Activated CD4-positive, alpha-beta memory T cell treated with anti-CD3 and anti-CD28 coated beads for 36 hours (primary cell): Measurements from ENCODE around the gene AGAP5. TPM values are rescaled to one million over a fixed set of nuclear protein-coding genes. Genes with fewer than 3 reads are reported as not detected.
A peak's percentile ranks its signal among the peaks of the same experiment; 100 is the strongest.
"Not testable (repeated sequence)": the region's sequence is repeated elsewhere in the genome, so short reads cannot be mapped to it uniquely, and the experiment has no call there.

Source experiments
- CTCF ChIA-PET: fragments of 350-600 bp; sonication (Branson Sonifier 250); formaldehyde crosslinking; loops from one replicate; lab custom pipeline; 2021; ENCODE audit warnings: antibody characterized with exemption, inconsistent platforms; lab: Charles Lee
- POLR2A ChIA-PET: fragments of 350-600 bp; sonication (Branson Sonifier 250); formaldehyde crosslinking; loops from one replicate; lab custom pipeline; 2021; ENCODE audit warnings: antibody characterized with exemption; lab: Charles Lee
- DNase-seq: peaks from one replicate; pipeline ENCODE4 v3.0.0-alpha.2; 2020
- H3K27ac Mint-ChIP-seq: one replicate; pipeline ENCODE4 v1.8.0; 2021; ENCODE audit warnings: mixed read lengths
- H3K27me3 Mint-ChIP-seq: one replicate; pipeline ENCODE4 v1.8.0; 2021; ENCODE audit warnings: mixed read lengths
- H3K36me3 Mint-ChIP-seq: one replicate; pipeline ENCODE4 v1.8.0; 2021; ENCODE audit warnings: mixed read lengths
- H3K4me1 Mint-ChIP-seq: one replicate; pipeline ENCODE4 v1.8.0; 2021; ENCODE audit warnings: low read depth, mixed read lengths
- H3K4me3 Mint-ChIP-seq: one replicate; pipeline ENCODE4 v1.8.0; 2021; ENCODE audit warnings: mild to moderate bottlenecking, mixed read lengths
- H3K9me3 Mint-ChIP-seq: one replicate; pipeline ENCODE4 v1.8.0; 2021; ENCODE audit warnings: mixed read lengths
- intact Hi-C: fragments of 100-400 bp; cut with micrococcal nuclease; formaldehyde crosslinking; loops from one replicate; pipeline ENCODE4 v1.15.1; 2023
- total RNA-seq, 2 experiments: library from RNA; stranded (reverse); gene quantifications; one replicate each; pipeline ENCODE4 v1.2.3, GENCODE V29; 2021

Gene AGAP5
- total RNA-seq, result 1 to 10 TPM; 7.1 to 7.7 TPM

DNA sequence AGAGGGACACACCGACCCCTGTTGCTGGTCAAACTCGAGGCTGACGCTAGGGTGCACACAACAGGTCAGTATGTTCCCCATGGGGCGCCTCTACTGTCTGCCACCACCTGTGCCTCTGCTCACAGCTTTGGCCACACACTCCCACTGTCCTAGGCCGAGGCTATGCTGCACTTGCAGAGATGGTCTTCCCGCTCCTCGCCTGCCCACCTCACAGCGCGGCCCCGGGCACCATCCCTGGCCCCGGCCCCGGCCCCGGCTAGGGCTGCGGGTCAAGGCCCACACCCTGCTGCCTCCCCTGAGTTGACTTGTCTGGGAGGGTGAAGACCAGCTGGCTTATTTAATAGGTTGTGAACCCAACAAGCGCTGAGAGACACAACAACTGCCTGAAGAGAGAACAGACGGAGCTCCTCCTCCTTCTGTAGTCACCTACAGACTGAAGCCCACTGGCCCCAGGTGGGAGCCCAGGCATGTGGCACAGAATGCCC lies at the start of gene AGAP5:
Gene AGAP5 (minus strand): TSS at position 435 of the 485 bp plus-strand sequence. CDS start 354 bp downstream, at position 81.
- H3K36me3 Mint-ChIP-seq, CTCF ChIA-PET, H3K9me3 Mint-ChIP-seq, POLR2A ChIA-PET, H3K4me3 Mint-ChIP-seq, H3K27ac Mint-ChIP-seq, intact Hi-C loops, H3K4me1 Mint-ChIP-seq, H3K27me3 Mint-ChIP-seq, DNase-seq: not testable (repeated sequence)

DNA sequence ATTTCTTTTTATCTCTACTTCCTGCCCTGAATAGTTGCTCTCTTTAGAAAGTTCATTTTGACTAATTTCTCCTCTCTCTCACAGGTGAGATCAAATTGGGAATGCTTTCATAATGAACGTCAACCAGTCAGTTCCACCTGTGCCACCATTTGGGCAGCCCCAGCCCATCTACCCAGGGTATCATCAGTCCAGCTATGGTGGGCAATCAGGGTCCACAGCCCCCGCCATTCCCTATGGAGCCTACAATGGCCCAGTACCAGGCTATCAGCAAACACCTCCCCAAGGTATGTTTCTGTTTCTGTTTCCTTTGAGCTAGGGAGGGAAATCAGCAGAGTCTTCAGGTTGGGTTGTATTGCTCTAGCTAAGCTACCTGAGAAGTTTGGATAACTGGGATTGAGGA lies 48.8 kb upstream of the AGAP5 start:
- Mint-ChIP-seq H3K4me3 (peak overlapping the region; percentile 4), H3K27ac (peak overlapping the region; percentile 70), H3K9me3 (no peaks in the 10 kb centered on the region), H3K36me3 (peaks cover 38% of the 10 kb centered on the region), H3K27me3 (no peaks in the 10 kb centered on the region), H3K4me1 (peaks cover 49% of the 10 kb centered on the region)
- CTCF ChIA-PET, result interaction anchor here (0.6 kb wide), 1 partner anchor 587 kb away, joined by 3 read pairs; no protein-coding TSS in a partner anchor
- POLR2A ChIA-PET, result interaction anchor here (0.9 to 6.6 kb wide), 2 partner anchors 17 to 26 kb away, joined by 4 to 44 read pairs; a partner anchor contains a TSS
- intact Hi-C loops, result no loop called here
- DNase-seq, result no peak

DNA sequence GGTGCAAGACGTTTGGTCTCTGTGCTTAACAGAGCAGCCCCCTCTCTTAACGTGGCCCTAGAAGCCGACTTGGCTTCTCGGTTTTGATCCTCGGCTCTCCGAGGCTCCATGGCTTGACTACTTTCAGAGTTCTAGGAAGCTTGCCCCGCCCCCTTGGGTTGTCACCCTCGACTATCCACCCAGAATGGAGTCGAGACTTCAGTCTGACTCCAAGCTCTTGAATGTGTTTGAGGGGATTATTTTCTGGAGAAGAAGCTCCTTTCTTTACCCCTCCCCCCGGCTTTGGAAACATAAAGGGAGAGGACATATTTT lies 46.7 kb upstream of the AGAP5 start:
- ChIA-PET CTCF (interaction anchor here (0.5 to 1.3 kb wide), 4 partner anchors 28 to 135 kb away, joined by 3 to 4 read pairs (median 4); a partner anchor contains a TSS), POLR2A (interaction anchor here (1.1 to 6.6 kb wide), 8 partner anchors 10 to 66 kb away, joined by 3 to 44 read pairs (median 7); partner anchors contain the start of genes CHCHD1 and ZSWIM8)
- Mint-ChIP-seq H3K9me3 (no peaks in the 10 kb centered on the region), H3K27me3 (no peaks in the 10 kb centered on the region), H3K27ac (peak overlapping the region; percentile 100), H3K36me3 (peaks cover 25% of the 10 kb centered on the region), H3K4me1 (peaks cover 44% of the 10 kb centered on the region), H3K4me3 (peak overlapping the region; percentile 99)
- peak; percentile 76 for DNase-seq
- intact Hi-C loops, result loop anchor here (1.0 kb wide), 5 partner anchors 14 to 248 kb away; partner anchors contain the start of genes PPP3CB and ZSWIM8

DNA sequence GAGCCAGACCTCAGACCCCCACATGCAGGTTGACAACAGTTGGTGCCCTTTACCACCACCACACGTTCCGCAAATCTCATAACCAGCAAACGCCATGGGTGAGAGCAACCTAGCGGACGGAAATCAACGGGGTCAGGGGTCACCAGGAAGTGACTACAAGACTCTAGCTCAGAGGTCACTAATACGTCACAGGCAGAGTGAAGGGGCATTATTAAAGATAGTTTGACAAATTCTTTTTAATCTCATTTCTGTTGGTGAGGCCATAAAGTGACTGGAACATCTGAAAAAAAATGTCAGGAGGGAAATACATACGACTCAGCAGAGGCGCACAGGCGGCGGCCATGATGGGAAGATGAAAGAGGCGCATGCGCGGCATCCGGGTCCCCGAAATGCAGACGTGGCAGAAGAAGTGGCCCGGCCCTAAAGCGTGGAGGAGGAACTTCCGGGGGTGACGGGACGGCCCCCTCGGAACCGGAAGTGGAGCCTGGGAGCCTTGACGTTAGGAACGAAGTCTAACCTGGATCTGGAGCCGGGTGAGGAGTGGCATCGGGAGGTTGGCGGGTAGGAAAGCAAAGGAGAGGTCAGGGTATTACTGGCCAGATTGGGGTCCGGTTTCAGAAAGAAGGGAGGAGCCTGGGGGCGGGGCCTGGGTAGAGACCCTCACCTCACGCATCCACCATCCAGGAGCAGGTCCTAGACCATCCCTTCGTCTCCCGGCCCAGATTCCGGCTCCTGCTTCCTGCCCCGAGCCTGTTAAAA lies 46.2 kb upstream of the AGAP5 start, which contains the start of gene SEC24C:
Gene SEC24C (plus strand): TSS at position 468 of the 759 bp plus-strand sequence. CDS start 2,461 bp downstream, outside the sequence.
- Mint-ChIP-seq H3K4me1 (peaks cover 42% of the 10 kb centered on the region), H3K27me3 (no peaks in the 10 kb centered on the region), H3K9me3 (no peaks in the 10 kb centered on the region), H3K4me3 (peak within 1 kb of the TSS; percentile 99), H3K36me3 (peaks cover 23% of the 10 kb centered on the region), H3K27ac (peak within 1 kb of the TSS; percentile 100)
- POLR2A ChIA-PET, result interaction anchor here (0.9 to 6.6 kb wide), 13 partner anchors 8 to 497 kb away, joined by 3 to 44 read pairs (median 4); partner anchors contain the start of genes CHCHD1, DNAJC9 and ZSWIM8
- intact Hi-C loops, result loop anchor here (1.0 kb wide), 5 partner anchors 14 to 248 kb away; partner anchors contain the start of genes PPP3CB and ZSWIM8
- CTCF ChIA-PET, result interaction anchor here (0.6 to 1.9 kb wide), 9 partner anchors 10 to 136 kb away, joined by 3 to 7 read pairs (median 3); no protein-coding TSS in a partner anchor
- DNase-seq, result peak; percentile 98

DNA sequence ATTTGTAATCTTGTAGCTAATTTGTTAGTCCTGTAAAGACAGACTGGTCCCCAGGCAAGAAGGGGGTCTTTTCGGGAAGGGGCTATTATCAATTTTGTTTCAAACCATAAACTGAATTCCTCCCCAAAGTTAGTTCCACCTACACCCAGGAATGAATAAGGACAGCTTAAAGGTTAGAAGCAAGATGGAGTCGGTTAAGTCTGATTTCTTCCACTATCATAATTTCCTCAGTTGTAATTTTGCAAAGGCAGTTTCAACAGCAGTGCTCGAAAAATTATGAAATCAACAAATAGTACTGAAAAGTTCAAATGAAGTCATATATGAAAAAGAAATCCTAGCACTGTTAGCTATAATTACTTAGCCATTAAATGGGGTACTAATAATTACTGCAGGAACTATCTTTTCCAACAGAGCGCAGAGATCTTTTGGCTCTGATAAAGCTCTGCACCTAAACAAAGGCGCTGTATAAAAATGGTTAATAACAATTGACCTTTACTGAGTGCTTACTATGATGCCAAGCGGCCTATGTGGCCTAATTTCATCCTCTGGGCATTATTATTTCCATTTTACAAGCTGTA lies 45.5 kb upstream of the AGAP5 start:
- CTCF ChIA-PET, result interaction anchor here (1.0 to 1.9 kb wide), 8 partner anchors 10 to 38 kb away, joined by 3 to 7 read pairs (median 4); partner anchors contain the start of gene CHCHD1
- H3K9me3 Mint-ChIP-seq, result no peaks in the 10 kb centered on the region
- peak overlapping the region; percentile 100 for H3K27ac Mint-ChIP-seq
- intact Hi-C loops, result no loop called here
- DNase-seq, result no peak
- H3K36me3 Mint-ChIP-seq, result peaks cover 21% of the 10 kb centered on the region
- POLR2A ChIA-PET, result interaction anchor here (0.9 to 6.6 kb wide), 11 partner anchors 9 to 497 kb away, joined by 3 to 44 read pairs (median 5); partner anchors contain the start of genes CHCHD1, DNAJC9 and ZSWIM8
- no peaks in the 10 kb centered on the region for H3K27me3 Mint-ChIP-seq
- H3K4me1 Mint-ChIP-seq, result peaks cover 39% of the 10 kb centered on the region
- H3K4me3 Mint-ChIP-seq, result peak overlapping the region; percentile 99

DNA sequence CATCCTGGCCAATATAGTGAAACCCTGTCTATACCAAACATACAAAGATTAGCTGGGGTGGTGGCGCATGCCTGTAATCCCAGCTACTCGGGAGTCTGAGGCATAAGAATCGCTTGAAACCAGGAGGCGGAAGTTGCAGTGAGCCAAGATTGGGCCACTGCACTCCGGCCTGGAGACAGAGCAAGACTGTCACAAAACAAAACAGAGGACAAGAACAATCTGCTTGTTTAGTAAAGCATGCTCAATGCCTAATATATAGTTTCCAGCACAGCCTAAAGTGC lies 44.5 kb upstream of the AGAP5 start:
- intact Hi-C loops, result no loop called here
- ChIA-PET POLR2A (interaction anchor here (3.8 to 6.6 kb wide), 2 partner anchors 12 to 30 kb away, joined by 26 to 44 read pairs; a partner anchor contains a TSS), CTCF (interaction anchor here (1.5 to 1.9 kb wide), 2 partner anchors 27 to 39 kb away, joined by 4 to 5 read pairs; partner anchors contain the start of gene CHCHD1)
- peaks cover 39% of the 10 kb centered on the region for H3K4me1 Mint-ChIP-seq
- H3K9me3 Mint-ChIP-seq, result no peaks in the 10 kb centered on the region
- H3K27me3 Mint-ChIP-seq, result no peaks in the 10 kb centered on the region
- H3K36me3 Mint-ChIP-seq, result peaks cover 21% of the 10 kb centered on the region
- no peak for DNase-seq
- peak overlapping the region; percentile 99 for H3K4me3 Mint-ChIP-seq
- H3K27ac Mint-ChIP-seq, result no peak overlapping the region

DNA sequence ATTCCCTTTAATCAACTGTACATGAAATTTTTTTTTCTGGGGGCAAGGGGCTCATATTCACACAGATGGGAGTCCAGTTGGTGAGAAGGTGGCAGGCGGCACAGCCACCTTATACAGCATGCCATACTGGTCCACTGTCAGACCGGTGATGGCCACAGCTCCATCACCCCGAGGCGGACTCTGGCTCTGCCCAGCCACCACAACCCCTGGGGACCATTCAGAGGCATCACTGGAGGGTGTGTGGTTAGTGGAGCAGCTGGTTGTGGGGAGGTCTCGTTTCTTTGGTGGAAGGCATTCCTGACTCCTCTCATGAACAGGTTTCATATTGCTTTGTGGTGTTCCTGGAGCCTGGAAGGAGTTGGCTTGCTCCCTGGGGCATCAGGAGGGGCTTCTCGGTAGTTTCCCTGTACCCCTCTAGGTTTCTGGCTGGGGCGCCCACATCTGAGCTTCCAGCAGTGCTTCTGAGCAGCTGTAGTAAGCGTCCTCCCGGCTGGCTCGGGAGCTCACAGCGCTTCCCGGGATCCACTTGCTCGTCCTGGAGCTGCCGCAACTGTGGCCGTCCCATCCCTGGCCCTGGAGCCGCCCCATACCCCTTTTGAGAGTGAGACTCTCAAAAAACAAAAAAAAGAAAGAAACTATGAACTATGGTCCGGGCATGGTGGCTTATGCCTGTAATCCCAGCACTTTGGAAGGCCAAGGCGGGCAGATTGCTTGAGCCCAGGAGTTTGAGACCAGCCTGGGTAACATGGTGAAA lies 42.8 kb upstream of the AGAP5 start:
- POLR2A ChIA-PET, intact Hi-C loops, H3K27me3 Mint-ChIP-seq, H3K9me3 Mint-ChIP-seq, DNase-seq, H3K4me3 Mint-ChIP-seq, CTCF ChIA-PET: not testable (repeated sequence)
- Mint-ChIP-seq H3K36me3 (peaks cover 15% of the 10 kb centered on the region), H3K27ac (peak overlapping the region; percentile 13), H3K4me1 (peaks cover 29% of the 10 kb centered on the region)

DNA sequence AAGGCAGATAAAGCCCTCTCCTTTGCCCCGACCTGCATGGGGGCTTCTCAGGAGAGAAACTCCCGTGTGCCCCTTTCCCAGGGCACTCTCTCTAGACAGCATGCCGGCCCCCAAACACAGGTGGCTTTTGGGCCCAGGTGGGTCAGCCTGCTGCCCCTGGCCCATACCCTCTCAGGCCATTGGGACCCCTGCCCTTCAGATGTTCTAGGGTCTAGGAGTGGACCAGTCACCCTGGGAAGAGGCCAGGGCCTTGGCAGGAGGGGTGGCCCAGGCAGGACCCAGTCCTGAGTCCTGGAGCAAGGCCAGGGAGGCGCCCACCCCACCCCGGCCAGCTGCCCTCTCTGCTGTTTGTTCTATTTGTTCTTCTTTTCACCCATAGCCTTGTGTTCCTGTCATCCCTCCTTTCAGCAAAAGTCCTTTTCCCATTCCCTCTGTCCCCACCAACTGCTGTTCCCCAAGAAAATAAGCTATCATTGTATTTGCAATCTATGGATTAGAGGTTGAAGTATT lies 36.9 kb upstream of the AGAP5 start:
- ChIA-PET CTCF (no interaction called here), POLR2A (interaction anchor here (1.5 kb wide), 1 partner anchor 9 kb away, joined by 8 read pairs; no protein-coding TSS in a partner anchor)
- no peaks in the 10 kb centered on the region for H3K9me3 Mint-ChIP-seq
- H3K27me3 Mint-ChIP-seq, result no peaks in the 10 kb centered on the region
- H3K36me3 Mint-ChIP-seq, result peaks cover 5% of the 10 kb centered on the region
- no peak overlapping the region for H3K27ac Mint-ChIP-seq
- intact Hi-C loops, result no loop called here
- DNase-seq, result no peak
- H3K4me3 Mint-ChIP-seq, result no peak overlapping the region
- peaks cover 7% of the 10 kb centered on the region for H3K4me1 Mint-ChIP-seq

DNA sequence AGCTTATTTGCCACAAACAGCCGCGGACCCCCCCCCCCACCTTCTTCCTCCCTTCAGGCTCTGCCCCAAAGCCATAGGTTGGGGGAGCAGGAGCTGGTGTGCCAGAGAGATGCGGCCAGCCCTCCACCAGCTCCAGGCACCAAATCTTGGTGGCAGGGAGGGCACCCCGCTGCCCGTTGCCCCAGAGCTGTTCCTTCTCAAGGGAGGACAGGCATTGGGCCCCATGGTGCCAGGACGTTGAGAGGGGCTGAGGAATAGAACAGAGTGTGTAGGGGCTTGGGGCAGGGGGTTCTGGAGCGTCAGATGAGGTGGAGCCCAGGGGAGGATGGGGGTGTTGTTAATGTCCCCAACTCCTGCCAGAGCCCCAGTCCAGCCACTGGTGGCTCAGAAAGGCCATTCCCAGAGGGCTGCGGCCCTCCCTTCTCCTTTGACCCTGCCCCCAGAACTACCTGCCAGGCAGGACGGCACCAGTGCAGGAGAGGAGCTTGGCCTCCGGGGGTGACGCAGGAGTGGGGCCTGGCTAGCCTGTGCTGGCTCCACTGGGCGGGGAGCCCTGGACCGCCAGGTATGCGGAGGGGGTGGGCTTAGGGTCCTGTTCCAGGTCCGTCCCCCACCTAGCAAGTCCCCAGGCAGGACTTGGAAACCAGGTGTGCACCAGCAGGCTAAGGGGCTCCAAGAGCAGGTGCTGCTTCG lies 36.3 kb upstream of the AGAP5 start:
- ChIA-PET CTCF (interaction anchor here (0.9 to 1.3 kb wide), 2 partner anchors 10 to 34 kb away, joined by 3 to 6 read pairs; partner anchors contain the start of gene SEC24C), POLR2A (interaction anchor here (1.5 kb wide), 1 partner anchor 9 kb away, joined by 8 read pairs; no protein-coding TSS in a partner anchor)
- Mint-ChIP-seq H3K9me3 (no peaks in the 10 kb centered on the region), H3K4me1 (peaks cover 11% of the 10 kb centered on the region), H3K36me3 (peaks cover 5% of the 10 kb centered on the region), H3K27me3 (no peaks in the 10 kb centered on the region), H3K27ac (no peak overlapping the region), H3K4me3 (no peak overlapping the region)
- intact Hi-C loops, result no loop called here
- DNase-seq, result no peak

DNA sequence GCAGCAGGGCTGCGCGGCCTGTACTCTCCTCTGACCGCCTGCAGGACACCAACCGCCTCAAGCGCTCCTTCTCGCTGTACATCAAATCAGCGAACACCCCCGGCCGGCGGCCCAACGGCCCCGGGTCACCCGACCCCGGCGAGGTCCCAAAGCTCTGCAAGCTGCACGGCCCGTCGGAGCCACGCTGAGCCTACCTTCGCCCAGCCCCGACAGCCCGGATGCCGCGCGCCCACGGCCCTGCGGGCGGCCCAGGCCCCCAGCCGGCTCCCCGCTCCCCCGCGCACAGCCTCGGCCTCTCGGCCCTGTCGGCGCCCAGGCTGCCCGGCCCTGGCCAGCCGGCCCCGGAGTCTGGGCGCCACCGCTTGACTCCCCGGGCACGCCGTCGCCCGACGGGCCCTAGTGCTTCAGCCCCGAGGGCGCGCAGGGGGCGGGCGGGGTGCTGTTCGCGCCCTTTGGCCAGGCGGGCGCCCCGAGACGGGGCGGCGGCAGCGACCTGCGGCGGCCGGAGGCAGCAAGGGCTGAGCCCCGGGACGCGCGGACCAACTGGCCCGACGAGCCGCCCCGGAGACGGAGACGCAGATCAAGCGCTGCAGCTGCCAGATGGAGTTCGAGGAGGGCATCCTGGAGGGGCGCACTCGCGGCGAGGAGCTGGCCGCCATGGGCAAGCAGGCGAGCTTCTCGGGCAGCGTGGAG lies 35.2 kb upstream of the AGAP5 start:
- Mint-ChIP-seq H3K4me1 (peaks cover 11% of the 10 kb centered on the region), H3K36me3 (peaks cover 5% of the 10 kb centered on the region), H3K4me3 (no peak overlapping the region), H3K27ac (no peak overlapping the region), H3K27me3 (no peaks in the 10 kb centered on the region), H3K9me3 (no peaks in the 10 kb centered on the region)
- intact Hi-C loops, result no loop called here
- ChIA-PET CTCF (interaction anchor here (0.9 to 1.3 kb wide), 2 partner anchors 11 to 35 kb away, joined by 3 to 6 read pairs; partner anchors contain the start of gene SEC24C), POLR2A (interaction anchor here (1.5 kb wide), 1 partner anchor 10 kb away, joined by 8 read pairs; no protein-coding TSS in a partner anchor)
- DNase-seq, result no peak
